Measurements from ENCODE around the gene KCNH1. TPM values are rescaled to one million over a fixed set of nuclear protein-coding genes. Genes with fewer than 3 reads are reported as not detected.

Gene KCNH1
- total and polyA plus RNA-seq, 9 donors: 0.11 to 0.46 TPM; not detected in 7

GRCh38 chr1:211114446-211114845 lies 19.5 kb downstream of the KCNH1 start:
- 67 to 76% (median 73%) methylated on average over 6 of the region's 6 CpGs for WGBS, 3 donors
- Histone ChIP-seq H3K27me3 (no peaks in the 10 kb centered on the region), H3K4me3 (no peak overlapping the region), H3K9me3 (no peaks in the 10 kb centered on the region), H3K27ac (no peak overlapping the region), H3K36me3 (no peaks in the 10 kb centered on the region), H3K4me1 (ENCODE audit: insufficient read depth) (no peaks in the 10 kb centered on the region)
- no peak for TF ChIP-seq EP300 (IDR thresholded peaks at IDR 0.05)
- TF ChIP-seq POLR2A (IDR thresholded peaks at IDR 0.05): no peak
- no peak for TF ChIP-seq CTCF (IDR thresholded peaks at IDR 0.05)
- no peak for DNase-seq
- intact Hi-C loops (cut with DNase I): no loop called here

DNA sequence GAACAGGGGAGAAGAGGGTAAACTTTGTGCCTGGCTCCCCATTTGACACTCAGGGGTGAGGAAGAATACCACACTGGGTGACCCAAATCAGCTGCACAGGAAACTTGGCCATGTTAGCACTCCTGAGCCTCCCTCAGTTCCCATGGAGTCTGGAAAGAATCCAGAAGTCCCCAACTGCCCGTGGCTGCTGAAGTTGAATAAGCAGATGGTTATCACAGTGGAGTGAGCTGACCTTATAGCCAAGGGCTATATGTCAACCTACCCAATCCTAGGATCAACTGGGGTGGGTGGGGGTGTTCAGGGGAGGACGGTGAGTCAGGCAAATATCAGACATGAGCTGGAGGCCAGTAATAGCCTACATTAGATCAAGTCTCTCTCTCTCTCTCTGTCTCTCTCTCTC lies 20.4 kb downstream of the KCNH1 start:
- TF ChIP-seq CTCF (IDR thresholded peaks at IDR 0.05) (no peak), EP300 (IDR thresholded peaks at IDR 0.05) (no peak), POLR2A (IDR thresholded peaks at IDR 0.05) (no peak)
- Histone ChIP-seq H3K4me1 (ENCODE audit: insufficient read depth) (no peaks in the 10 kb centered on the region), H3K27me3 (no peaks in the 10 kb centered on the region), H3K27ac (no peak overlapping the region), H3K9me3 (no peaks in the 10 kb centered on the region), H3K4me3 (no peak overlapping the region), H3K36me3 (no peaks in the 10 kb centered on the region)
- intact Hi-C loops (cut with DNase I): no loop called here
- 32 to 45% (median 36%) methylated on average over 2 of the region's 2 CpGs for WGBS, 3 donors
- no peak for DNase-seq

GRCh38 chr1:211111351-211111750 lies 22.6 kb downstream of the KCNH1 start:
- intact Hi-C loops (cut with DNase I): no loop called here
- H3K36me3 ChIP-seq: no peaks in the 10 kb centered on the region
- H3K27me3 ChIP-seq: no peaks in the 10 kb centered on the region
- 86 to 90% (median 88%) methylated on average over 21 to 22 of the region's 22 CpGs for WGBS, 3 donors
- no peaks in the 10 kb centered on the region for H3K4me1 ChIP-seq (ENCODE audit: insufficient read depth)
- no peak for TF ChIP-seq EP300 (IDR thresholded peaks at IDR 0.05)
- TF ChIP-seq POLR2A (IDR thresholded peaks at IDR 0.05): no peak
- no peak for TF ChIP-seq CTCF (IDR thresholded peaks at IDR 0.05)
- H3K9me3 ChIP-seq: no peaks in the 10 kb centered on the region
- no peak for DNase-seq
- no peak overlapping the region for H3K4me3 ChIP-seq
- H3K27ac ChIP-seq: no peak overlapping the region

GRCh38 chr1:211101481-211101880 lies 32.5 kb downstream of the KCNH1 start:
- WGBS, 3 donors: 51 to 68% (median 52%) methylated on average over 2 of the region's 2 CpGs
- H3K36me3 ChIP-seq: no peaks in the 10 kb centered on the region
- H3K27me3 ChIP-seq: no peaks in the 10 kb centered on the region
- intact Hi-C loops (cut with DNase I): no loop called here
- DNase-seq: no peak
- H3K9me3 ChIP-seq: no peaks in the 10 kb centered on the region
- TF ChIP-seq CTCF (IDR thresholded peaks at IDR 0.05): no peak
- TF ChIP-seq EP300 (IDR thresholded peaks at IDR 0.05): no peak
- TF ChIP-seq POLR2A (IDR thresholded peaks at IDR 0.05): no peak
- H3K27ac ChIP-seq: no peak overlapping the region
- H3K4me3 ChIP-seq: no peak overlapping the region
- H3K4me1 ChIP-seq (ENCODE audit: insufficient read depth): no peaks in the 10 kb centered on the region

DNA sequence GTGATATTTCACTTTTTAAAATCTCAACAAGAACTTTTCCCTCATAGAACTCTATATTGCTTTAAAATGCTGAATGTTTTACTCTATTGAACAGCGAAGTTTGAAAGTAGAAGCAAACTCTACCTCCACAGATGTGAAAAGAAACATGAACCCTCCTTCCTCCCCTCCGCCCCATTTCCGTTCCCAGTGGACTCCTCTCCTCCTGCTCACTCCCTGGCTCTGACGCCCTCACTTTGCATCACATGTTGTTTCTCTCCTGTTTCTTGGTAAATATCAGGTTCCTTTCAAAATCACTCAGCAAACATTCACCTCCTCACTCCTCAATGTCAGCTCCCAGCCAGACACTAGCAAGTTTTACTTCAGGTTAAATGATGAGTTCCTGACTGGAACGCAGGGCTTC lies 34.6 kb downstream of the KCNH1 start:
- no peaks in the 10 kb centered on the region for H3K27me3 ChIP-seq
- no peaks in the 10 kb centered on the region for H3K9me3 ChIP-seq
- no peaks in the 10 kb centered on the region for H3K36me3 ChIP-seq
- no peak for TF ChIP-seq POLR2A (IDR thresholded peaks at IDR 0.05)
- TF ChIP-seq CTCF (IDR thresholded peaks at IDR 0.05): no peak
- no peak for TF ChIP-seq EP300 (IDR thresholded peaks at IDR 0.05)
- no peak overlapping the region for H3K4me3 ChIP-seq
- no peak for DNase-seq
- H3K4me1 ChIP-seq (ENCODE audit: insufficient read depth): no peaks in the 10 kb centered on the region
- no peak overlapping the region for H3K27ac ChIP-seq
- intact Hi-C loops (cut with DNase I): no loop called here
- 35 to 53% (median 40%) methylated on average over 5 of the region's 5 CpGs for WGBS, 3 donors
